ENCODE results near the gene PNMA6A. TPM values are rescaled to one million over a fixed set of nuclear protein-coding genes. Genes with fewer than 3 reads are reported as not detected.

PNMA6A gene
- total and polyA plus RNA-seq, 10 of the 15 experiments (the other 5 are each of a cell fraction or from before 2014, with no cell fraction given), result 0.03 to 0.23 (median 0.15) TPM; not detected in 7

DNA sequence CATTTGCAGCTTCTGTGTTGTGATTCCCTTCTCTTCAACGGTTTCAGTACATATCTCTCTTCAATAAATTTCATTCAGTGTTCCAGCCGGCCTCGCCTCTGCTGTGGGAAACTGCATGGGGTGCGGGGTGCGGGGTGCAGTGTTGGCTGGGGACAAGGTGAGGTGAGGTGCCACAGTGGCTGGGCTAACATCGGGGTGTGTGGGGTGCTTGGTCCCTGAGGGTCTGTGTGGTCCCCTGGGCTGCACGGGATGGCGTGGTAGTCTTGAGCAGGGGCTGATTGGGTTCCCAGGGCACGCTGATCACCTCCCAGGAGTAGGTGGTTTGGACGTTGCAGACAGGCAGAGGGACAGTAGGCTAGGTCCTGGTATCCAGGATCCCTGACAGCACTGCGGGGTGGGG is 2.7 kb downstream of the PNMA6A start:
- POLR2A ChIA-PET, result no interaction called here

More for the DNA sequence above, 2.7 kb downstream of the PNMA6A start:
- Histone ChIP-seq H2AFZ (ENCODE audit: control insufficient read depth, low read depth, low read length) (no peak overlapping the region), H3K4me3 (no peak overlapping the region), H3K27ac (ENCODE audit: control insufficient read depth, insufficient read depth) (no peak overlapping the region), H3K4me1 (ENCODE audit: control insufficient read depth, insufficient read depth, low read length) (no peaks in the 10 kb centered on the region), H3K4me2 (ENCODE audit: control insufficient read depth, insufficient read depth) (no peak overlapping the region), H3K9ac (ENCODE audit: control insufficient read depth, insufficient read depth, low read length) (no peak overlapping the region), H3K79me2 (ENCODE audit: control insufficient read depth, insufficient read depth, low read length) (no peaks in the 10 kb centered on the region), H3K27me3 (replicated peaks in 1 of 2; ENCODE audit: control insufficient read depth in 2 of 2, insufficient read depth in 2 of 2, low read length in 1 of 2) (no peaks in the 10 kb centered on the region), H3K36me3 (ENCODE audit: control insufficient read depth in 2 of 2, insufficient read depth in 2 of 2, low read length in 1 of 2) (no peaks in the 10 kb centered on the region), H4K20me1 (ENCODE audit: control insufficient read depth, insufficient read depth) (no peaks in the 10 kb centered on the region), H3K9me3 (replicated peaks; ENCODE audit: control insufficient read depth, insufficient read depth, low read length) (no peaks in the 10 kb centered on the region)
- DNase-seq (ENCODE audit: low read depth, low spot score) (no peak), FAIRE-seq (no peak), ATAC-seq (no peak)
- ChIA-PET CTCF (no interaction called here), RAD21 (ENCODE audit: unreplicated experiment) (no interaction called here), SMC1A (ENCODE audit: uncharacterized antibody, unreplicated experiment) (no interaction called here)
- BruUV-seq (replicated peaks), result no TSS peak
- intact Hi-C loops (cut with micrococcal nuclease; ENCODE audit: unreplicated experiment) (no loop called here), in situ Hi-C loops (cut with MboI) (no loop called here)
- 62% methylated on average over 11 of the region's 11 CpGs for WGBS (ENCODE audit: insufficient coverage, insufficient replicate concordance, low lambda C conversion rate, missing lambda C conversion rate)
- TF ChIP-seq, protein P1, sequence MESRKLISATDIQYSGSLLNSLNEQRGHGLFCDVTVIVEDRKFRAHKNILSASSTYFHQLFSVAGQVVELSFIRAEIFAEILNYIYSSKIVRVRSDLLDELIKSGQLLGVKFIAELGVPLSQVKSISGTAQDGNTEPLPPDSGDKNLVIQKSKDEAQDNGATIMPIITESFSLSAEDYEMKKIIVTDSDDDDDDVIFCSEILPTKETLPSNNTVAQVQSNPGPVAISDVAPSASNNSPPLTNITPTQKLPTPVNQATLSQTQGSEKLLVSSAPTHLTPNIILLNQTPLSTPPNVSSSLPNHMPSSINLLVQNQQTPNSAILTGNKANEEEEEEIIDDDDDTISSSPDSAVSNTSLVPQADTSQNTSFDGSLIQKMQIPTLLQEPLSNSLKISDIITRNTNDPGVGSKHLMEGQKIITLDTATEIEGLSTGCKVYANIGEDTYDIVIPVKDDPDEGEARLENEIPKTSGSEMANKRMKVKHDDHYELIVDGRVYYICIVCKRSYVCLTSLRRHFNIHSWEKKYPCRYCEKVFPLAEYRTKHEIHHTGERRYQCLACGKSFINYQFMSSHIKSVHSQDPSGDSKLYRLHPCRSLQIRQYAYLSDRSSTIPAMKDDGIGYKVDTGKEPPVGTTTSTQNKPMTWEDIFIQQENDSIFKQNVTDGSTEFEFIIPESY (IDR thresholded peaks at IDR 0.05), result no peak
- TF ChIP-seq SMC3 (IDR thresholded peaks at IDR 0.05; ENCODE audit: borderline replicate concordance, low read length) (no peak), MTA3 (IDR thresholded peaks at IDR 0.05; ENCODE audit: borderline replicate concordance, low read length) (no peak), NFYB (IDR thresholded peaks at IDR 0.05; ENCODE audit: insufficient read depth, low read depth, low read length) (no peak), SUPT20H (IDR thresholded peaks at IDR 0.05; ENCODE audit: borderline replicate concordance, control insufficient read depth, low read depth, low read length) (no peak), ZNF384 (IDR thresholded peaks at IDR 0.05; ENCODE audit: borderline replicate concordance, low read depth, low read length) (no peak), NFYA (IDR thresholded peaks at IDR 0.05; ENCODE audit: borderline replicate concordance, low read depth, low read length) (no peak), SMARCA5 (IDR thresholded peaks at IDR 0.05) (no peak)
- TF ChIP-seq, protein P2, sequence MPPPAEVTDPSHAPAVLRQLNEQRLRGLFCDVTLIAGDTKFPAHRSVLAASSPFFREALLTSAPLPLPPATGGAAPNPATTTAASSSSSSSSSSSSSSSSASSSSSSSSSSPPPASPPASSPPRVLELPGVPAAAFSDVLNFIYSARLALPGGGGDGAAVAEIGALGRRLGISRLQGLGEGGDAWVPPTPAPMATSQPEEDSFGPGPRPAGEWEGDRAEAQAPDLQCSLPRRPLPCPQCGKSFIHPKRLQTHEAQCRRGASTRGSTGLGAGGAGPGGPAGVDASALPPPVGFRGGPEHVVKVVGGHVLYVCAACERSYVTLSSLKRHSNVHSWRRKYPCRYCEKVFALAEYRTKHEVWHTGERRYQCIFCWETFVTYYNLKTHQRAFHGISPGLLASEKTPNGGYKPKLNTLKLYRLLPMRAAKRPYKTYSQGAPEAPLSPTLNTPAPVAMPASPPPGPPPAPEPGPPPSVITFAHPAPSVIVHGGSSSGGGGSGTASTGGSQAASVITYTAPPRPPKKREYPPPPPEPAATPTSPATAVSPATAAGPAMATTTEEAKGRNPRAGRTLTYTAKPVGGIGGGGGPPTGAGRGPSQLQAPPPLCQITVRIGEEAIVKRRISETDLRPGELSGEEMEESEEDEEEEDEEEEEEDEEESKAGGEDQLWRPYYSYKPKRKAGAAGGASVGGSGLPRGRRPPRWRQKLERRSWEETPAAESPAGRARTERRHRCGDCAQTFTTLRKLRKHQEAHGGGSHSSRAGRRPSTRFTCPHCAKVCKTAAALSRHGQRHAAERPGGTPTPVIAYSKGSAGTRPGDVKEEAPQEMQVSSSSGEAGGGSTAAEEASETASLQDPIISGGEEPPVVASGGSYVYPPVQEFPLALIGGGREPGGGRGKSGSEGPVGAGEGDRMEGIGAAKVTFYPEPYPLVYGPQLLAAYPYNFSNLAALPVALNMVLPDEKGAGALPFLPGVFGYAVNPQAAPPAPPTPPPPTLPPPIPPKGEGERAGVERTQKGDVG (CRISPR knock-in tag; IDR thresholded peaks at IDR 0.05), result no peak
- TF ChIP-seq, protein P3, sequence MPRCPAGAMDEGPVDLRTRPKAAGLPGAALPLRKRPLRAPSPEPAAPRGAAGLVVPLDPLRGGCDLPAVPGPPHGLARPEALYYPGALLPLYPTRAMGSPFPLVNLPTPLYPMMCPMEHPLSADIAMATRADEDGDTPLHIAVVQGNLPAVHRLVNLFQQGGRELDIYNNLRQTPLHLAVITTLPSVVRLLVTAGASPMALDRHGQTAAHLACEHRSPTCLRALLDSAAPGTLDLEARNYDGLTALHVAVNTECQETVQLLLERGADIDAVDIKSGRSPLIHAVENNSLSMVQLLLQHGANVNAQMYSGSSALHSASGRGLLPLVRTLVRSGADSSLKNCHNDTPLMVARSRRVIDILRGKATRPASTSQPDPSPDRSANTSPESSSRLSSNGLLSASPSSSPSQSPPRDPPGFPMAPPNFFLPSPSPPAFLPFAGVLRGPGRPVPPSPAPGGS (IDR thresholded peaks at IDR 0.05; ENCODE audit: borderline replicate concordance, insufficient read depth, low read depth, low read length, poor library complexity, severe bottlenecking), result no peak
- TF ChIP-seq, protein P4, sequence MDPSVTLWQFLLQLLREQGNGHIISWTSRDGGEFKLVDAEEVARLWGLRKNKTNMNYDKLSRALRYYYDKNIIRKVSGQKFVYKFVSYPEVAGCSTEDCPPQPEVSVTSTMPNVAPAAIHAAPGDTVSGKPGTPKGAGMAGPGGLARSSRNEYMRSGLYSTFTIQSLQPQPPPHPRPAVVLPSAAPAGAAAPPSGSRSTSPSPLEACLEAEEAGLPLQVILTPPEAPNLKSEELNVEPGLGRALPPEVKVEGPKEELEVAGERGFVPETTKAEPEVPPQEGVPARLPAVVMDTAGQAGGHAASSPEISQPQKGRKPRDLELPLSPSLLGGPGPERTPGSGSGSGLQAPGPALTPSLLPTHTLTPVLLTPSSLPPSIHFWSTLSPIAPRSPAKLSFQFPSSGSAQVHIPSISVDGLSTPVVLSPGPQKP (IDR thresholded peaks at IDR 0.05; ENCODE audit: low read depth, low read length), result no peak

Measured in GM12878 (cell line).